ENCODE results near the gene RHNO1. TPM values are rescaled to one million over a fixed set of nuclear protein-coding genes. Genes with fewer than 3 reads are reported as not detected.

RHNO1 gene
- total and polyA plus RNA-seq, 2 of the 13 experiments (the other 11 are each of a cell fraction or from before 2014, with no cell fraction given), result 27.2 to 49.6 TPM

- POLR2A ChIA-PET, result no interaction called here
- Histone ChIP-seq H3K36me3 (replicated peaks in 1 of 2; ENCODE audit: control insufficient read depth in 1 of 2, insufficient read depth in 2 of 2, low read length in 2 of 2) (no peaks in the 10 kb centered on the region), H3K79me2 (ENCODE audit: insufficient read depth, low read length) (peaks cover 27% of the 10 kb centered on the region), H3K4me2 (ENCODE audit: low read depth, low read length) (no peak overlapping the region), H3K9ac (ENCODE audit: insufficient read depth, low read depth, low read length) (no peak overlapping the region), H4K20me1 (ENCODE audit: insufficient read depth, low read length) (no peaks in the 10 kb centered on the region), H3K4me1 (ENCODE audit: insufficient read depth, low read length) (peaks cover 24% of the 10 kb centered on the region), H3K27me3 (ENCODE audit: control insufficient read depth in 1 of 2, insufficient read depth in 2 of 2, low read length in 2 of 2) (no peaks in the 10 kb centered on the region), H3K27ac (ENCODE audit: extremely low read length, insufficient read depth, low read length) (no peak overlapping the region), H3K9me3 (ENCODE audit: low read length) (no peaks in the 10 kb centered on the region), H3K4me3 (replicated peaks in 1 of 3; ENCODE audit: insufficient read depth in 1 of 3, low read depth in 2 of 3, low read length in 3 of 3) (no peak overlapping the region), H2AFZ (ENCODE audit: low read length) (no peak overlapping the region)
- intact Hi-C loops (cut with micrococcal nuclease; ENCODE audit: unreplicated experiment) (no loop called here), in situ Hi-C loops (cut with HindIII; ENCODE audit: extremely low pct_ligation_motif_present, low pct_unique_long_range_greater_than_20kb) (no loop called here)
- no peak for DNase-seq (ENCODE audit: low spot score)
- TF ChIP-seq PLRG1 (conservative IDR thresholded peaks at IDR 0.05) (no peak), ZNF121 (CRISPR knock-in tag; IDR thresholded peaks at IDR 0.05) (peak; percentile 38; the same call in 1 of the 2 replicates)
- CTCF ChIA-PET (ENCODE audit: low intra/inter-chr PET ratio, low total read pairs), result no interaction called here
- BruUV-seq (replicated peaks), result no TSS peak
- no peak for FAIRE-seq
- ATAC-seq, result no peak
- 89% methylated on average over 5 of the region's 5 CpGs for WGBS (ENCODE audit: low lambda C conversion rate)
Observed at GRCh38 chr12:2897418-2897817, 20.4 kb downstream of the RHNO1 start.

GRCh38 chr12:2900642-2901041 is 23.6 kb downstream of the RHNO1 start:
- H3K4me2 ChIP-seq (ENCODE audit: low read depth, low read length), result no peak overlapping the region
- peaks cover 26% of the 10 kb centered on the region for H3K79me2 ChIP-seq (ENCODE audit: insufficient read depth, low read length)
- H3K9ac ChIP-seq (ENCODE audit: insufficient read depth, low read depth, low read length), result no peak overlapping the region
- WGBS (ENCODE audit: low lambda C conversion rate), result 94% methylated on average over 8 of the region's 8 CpGs
- POLR2A ChIA-PET, result interaction anchor here (0.9 kb wide), 1 partner anchor 11 kb away, joined by 3 read pairs; no protein-coding TSS in a partner anchor
- no peak for ATAC-seq
- no peak overlapping the region for H2AFZ ChIP-seq (ENCODE audit: low read length)
- no peak for DNase-seq (ENCODE audit: low spot score)
- H3K4me3 ChIP-seq (replicated peaks in 1 of 3; ENCODE audit: insufficient read depth in 1 of 3, low read depth in 2 of 3, low read length in 3 of 3), result no peak overlapping the region
- no peaks in the 10 kb centered on the region for H4K20me1 ChIP-seq (ENCODE audit: insufficient read depth, low read length)
- FAIRE-seq, result no peak
- in situ Hi-C loops (cut with HindIII; ENCODE audit: extremely low pct_ligation_motif_present, low pct_unique_long_range_greater_than_20kb), result no loop called here
- no peak overlapping the region for H3K27ac ChIP-seq (ENCODE audit: extremely low read length, insufficient read depth, low read length)
- CTCF ChIA-PET (ENCODE audit: low intra/inter-chr PET ratio, low total read pairs), result no interaction called here
- H3K36me3 ChIP-seq (replicated peaks in 1 of 2; ENCODE audit: control insufficient read depth in 1 of 2, insufficient read depth in 2 of 2, low read length in 2 of 2), result no peaks in the 10 kb centered on the region
- intact Hi-C loops (cut with micrococcal nuclease; ENCODE audit: unreplicated experiment), result no loop called here
- peaks cover 15% of the 10 kb centered on the region for H3K4me1 ChIP-seq (ENCODE audit: insufficient read depth, low read length)
- BruUV-seq (replicated peaks), result no TSS peak
- H3K27me3 ChIP-seq (ENCODE audit: control insufficient read depth in 1 of 2, insufficient read depth in 2 of 2, low read length in 2 of 2), result no peaks in the 10 kb centered on the region
- no peaks in the 10 kb centered on the region for H3K9me3 ChIP-seq (ENCODE audit: low read length)
- TF ChIP-seq, protein P1, sequence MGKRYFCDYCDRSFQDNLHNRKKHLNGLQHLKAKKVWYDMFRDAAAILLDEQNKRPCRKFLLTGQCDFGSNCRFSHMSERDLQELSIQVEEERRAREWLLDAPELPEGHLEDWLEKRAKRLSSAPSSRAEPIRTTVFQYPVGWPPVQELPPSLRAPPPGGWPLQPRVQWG (CRISPR knock-in tag; IDR thresholded peaks at IDR 0.05; ENCODE audit: borderline replicate concordance, low read depth), result no peak
- TF ChIP-seq HES4 (CRISPR knock-in tag; IDR thresholded peaks at IDR 0.05; ENCODE audit: borderline replicate concordance) (no peak), ZBED4 (CRISPR knock-in tag; IDR thresholded peaks at IDR 0.05; ENCODE audit: borderline replicate concordance) (no peak), GFI1 (CRISPR knock-in tag; IDR thresholded peaks at IDR 0.05; ENCODE audit: borderline replicate concordance) (no peak), ZNF646 (CRISPR knock-in tag; IDR thresholded peaks at IDR 0.05) (no peak)
